Parathyroid adenoma (tissue), 2 donors: ENCODE measurements around the gene EIF5AL1.
"Not testable (repeated sequence)": the region's sequence is repeated elsewhere in the genome, so short reads cannot be mapped to it uniquely, and the experiment has no call there.

Experiments
- H2AFZ ChIP-seq: fragments of 300-600 bp; sonication (generic); one replicate; pipeline ENCODE4 v1.7.0; 2017; ENCODE audit warnings: antibody characterized with exemption, mild to moderate bottlenecking
- H3K27ac ChIP-seq: fragments of 300-600 bp; sonication (generic); one replicate; pipeline ENCODE4 v1.7.0; 2017
- H3K27me3 ChIP-seq: fragments of 300-600 bp; sonication (generic); one replicate; pipeline ENCODE4 v1.7.0; 2017; ENCODE audit warnings: low read length; ENCODE audit not compliant: control insufficient read depth, insufficient read depth
- H3K36me3 ChIP-seq: fragments of 300-600 bp; sonication (generic); one replicate; pipeline ENCODE4 v1.7.0; 2017; ENCODE audit warnings: low read length; ENCODE audit not compliant: control insufficient read depth, insufficient read depth
- H3K4me1 ChIP-seq: fragments of 300-600 bp; sonication (generic); one replicate; pipeline ENCODE4 v1.7.0; 2017; ENCODE audit warnings: control low read depth
- H3K4me2 ChIP-seq: fragments of 300-600 bp; sonication (generic); one replicate; pipeline ENCODE4 v1.7.0; 2017; ENCODE audit warnings: low read length
- H3K4me3 ChIP-seq: fragments of 300-600 bp; sonication (generic); one replicate; pipeline ENCODE4 v1.7.0; 2017; ENCODE audit warnings: low read depth, low read length
- H3K79me2 ChIP-seq: fragments of 300-600 bp; sonication (generic); one replicate; pipeline ENCODE4 v1.7.0; 2017; ENCODE audit warnings: control low read depth
- H3K9ac ChIP-seq: fragments of 300-600 bp; sonication (generic); one replicate; pipeline ENCODE4 v1.7.0; 2017; ENCODE audit warnings: mild to moderate bottlenecking
- H3K9me3 ChIP-seq: fragments of 300-600 bp; sonication (generic); one replicate; pipeline ENCODE4 v1.7.0; 2017; ENCODE audit warnings: low read length; ENCODE audit not compliant: control insufficient read depth
- TF ChIP-seq, protein P1 (sequence below): fragments of 300-600 bp; sonication (generic); IDR thresholded peaks from one replicate; pipeline ENCODE4 v1.7.0; 2017; ENCODE audit warnings: antibody characterized with exemption, mild to moderate bottlenecking
- donor health status: primary hyperparathyroidism.

The EIF5AL1 gene

GRCh38 chr10:79552143-79552542 lies 39.8 kb downstream of the EIF5AL1 start:
- no peaks in the 10 kb centered on the region for H3K27me3 ChIP-seq
- no peaks in the 10 kb centered on the region for H3K79me2 ChIP-seq
- TF ChIP-seq, protein P1, sequence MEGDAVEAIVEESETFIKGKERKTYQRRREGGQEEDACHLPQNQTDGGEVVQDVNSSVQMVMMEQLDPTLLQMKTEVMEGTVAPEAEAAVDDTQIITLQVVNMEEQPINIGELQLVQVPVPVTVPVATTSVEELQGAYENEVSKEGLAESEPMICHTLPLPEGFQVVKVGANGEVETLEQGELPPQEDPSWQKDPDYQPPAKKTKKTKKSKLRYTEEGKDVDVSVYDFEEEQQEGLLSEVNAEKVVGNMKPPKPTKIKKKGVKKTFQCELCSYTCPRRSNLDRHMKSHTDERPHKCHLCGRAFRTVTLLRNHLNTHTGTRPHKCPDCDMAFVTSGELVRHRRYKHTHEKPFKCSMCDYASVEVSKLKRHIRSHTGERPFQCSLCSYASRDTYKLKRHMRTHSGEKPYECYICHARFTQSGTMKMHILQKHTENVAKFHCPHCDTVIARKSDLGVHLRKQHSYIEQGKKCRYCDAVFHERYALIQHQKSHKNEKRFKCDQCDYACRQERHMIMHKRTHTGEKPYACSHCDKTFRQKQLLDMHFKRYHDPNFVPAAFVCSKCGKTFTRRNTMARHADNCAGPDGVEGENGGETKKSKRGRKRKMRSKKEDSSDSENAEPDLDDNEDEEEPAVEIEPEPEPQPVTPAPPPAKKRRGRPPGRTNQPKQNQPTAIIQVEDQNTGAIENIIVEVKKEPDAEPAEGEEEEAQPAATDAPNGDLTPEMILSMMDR, result no peak
- no peaks in the 10 kb centered on the region for H3K4me1 ChIP-seq
- H3K27ac ChIP-seq, result no peak overlapping the region
- H3K4me2 ChIP-seq, result no peak overlapping the region
- no peak overlapping the region for H3K9ac ChIP-seq
- no peak overlapping the region for H3K4me3 ChIP-seq
- H3K9me3 ChIP-seq, result no peaks in the 10 kb centered on the region
- no peaks in the 10 kb centered on the region for H3K36me3 ChIP-seq
- H2AFZ ChIP-seq, result no peak overlapping the region

DNA sequence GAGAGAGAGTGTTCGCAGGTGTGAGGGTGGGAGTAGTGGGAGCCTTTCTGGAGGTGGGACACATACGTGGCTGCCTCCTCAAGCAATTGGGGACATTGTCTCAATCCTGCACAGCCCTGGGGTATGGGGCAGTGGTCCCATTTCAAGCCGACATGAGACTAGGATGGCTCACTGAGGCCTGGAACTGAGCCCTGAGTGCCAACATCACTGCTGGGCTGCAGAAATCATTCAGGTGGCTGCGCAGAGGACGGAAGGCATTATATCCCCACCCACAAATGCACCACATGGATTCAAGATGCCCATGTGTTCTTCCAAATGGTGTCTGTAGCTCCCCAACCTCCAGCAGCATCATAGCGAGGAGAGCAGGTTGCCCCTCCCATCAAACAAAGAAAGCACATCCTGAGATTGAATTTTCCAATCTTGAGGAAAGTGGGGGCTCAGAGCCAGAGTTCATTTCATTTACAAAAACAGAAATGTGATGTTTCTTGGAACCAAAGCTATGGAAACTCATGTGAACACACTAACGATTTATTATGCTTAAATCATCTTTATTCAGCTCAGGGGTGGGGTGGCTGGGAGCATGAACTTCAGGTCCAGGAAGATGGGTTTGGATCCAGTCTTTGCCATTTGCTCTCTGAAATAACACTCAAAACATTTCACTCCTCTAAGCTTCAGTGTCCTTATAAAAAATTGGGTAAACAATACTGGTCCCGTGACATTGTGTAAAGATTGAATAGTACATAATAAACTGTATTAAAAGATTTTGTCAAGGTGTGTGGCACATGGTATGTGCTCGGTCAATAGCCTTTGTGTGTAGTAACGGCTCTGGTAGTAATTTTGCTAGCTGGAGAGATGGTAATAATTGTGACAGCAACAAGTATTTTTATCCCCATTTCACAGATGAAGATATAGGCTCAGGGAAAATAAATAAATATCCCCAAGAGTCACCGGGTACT lies 43.3 kb downstream of the EIF5AL1 start:
- Histone ChIP-seq H3K36me3 (no peaks in the 10 kb centered on the region), H2AFZ (no peak overlapping the region), H3K27me3 (no peaks in the 10 kb centered on the region), H3K9me3 (no peaks in the 10 kb centered on the region), H3K4me1 (no peaks in the 10 kb centered on the region), H3K79me2 (no peaks in the 10 kb centered on the region), H3K27ac (no peak overlapping the region), H3K9ac (no peak overlapping the region), H3K4me3 (no peak overlapping the region), H3K4me2 (no peak overlapping the region)
- TF ChIP-seq, protein P1, result no peak

DNA sequence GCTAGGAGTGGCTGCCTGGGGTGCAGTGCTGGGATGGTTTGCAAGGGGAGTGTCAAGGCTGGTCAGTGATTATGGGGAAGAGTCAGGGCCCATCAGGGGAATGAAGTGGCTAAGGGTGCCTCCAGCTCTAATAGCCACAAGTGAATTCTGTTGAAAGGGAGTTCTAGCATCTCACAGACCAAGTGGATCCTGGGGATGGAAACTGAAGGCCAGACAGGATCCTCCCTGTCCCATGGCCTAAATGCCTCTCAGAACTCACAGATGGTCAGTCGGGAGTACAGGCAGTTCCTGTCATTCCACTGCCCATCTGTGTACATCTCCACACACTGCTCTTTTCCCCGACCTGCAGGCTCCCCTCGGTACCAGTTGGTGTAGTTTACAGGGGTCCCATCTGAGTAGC lies 44.6 kb downstream of the EIF5AL1 start:
- H3K27ac ChIP-seq, H3K79me2 ChIP-seq, H3K4me1 ChIP-seq, H3K4me3 ChIP-seq, H3K9ac ChIP-seq, H3K9me3 ChIP-seq, H3K27me3 ChIP-seq, H3K36me3 ChIP-seq, H2AFZ ChIP-seq, H3K4me2 ChIP-seq: not testable (repeated sequence)

DNA sequence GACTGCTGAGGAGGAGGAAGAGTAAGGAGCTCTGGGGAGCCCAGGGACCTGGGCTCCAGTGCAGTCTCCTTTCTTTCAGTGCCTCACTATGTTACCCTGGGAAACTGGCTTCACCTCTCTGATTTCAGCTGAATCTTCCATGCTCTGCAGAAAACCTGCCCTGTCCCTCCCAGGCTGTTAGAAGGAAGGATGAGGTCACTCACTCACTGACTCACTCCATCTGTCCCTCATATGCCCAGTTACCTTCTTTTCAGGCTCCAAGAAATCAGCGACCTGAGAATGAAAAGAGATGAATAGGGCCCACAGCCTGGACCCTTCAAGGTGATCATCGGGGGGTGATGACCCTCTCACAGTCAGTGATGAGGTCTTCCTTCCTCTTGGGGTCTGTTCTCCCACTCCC lies 47.4 kb downstream of the EIF5AL1 start:
- Histone ChIP-seq H3K9me3 (no peaks in the 10 kb centered on the region), H2AFZ (no peak overlapping the region), H3K36me3 (no peaks in the 10 kb centered on the region), H3K79me2 (no peaks in the 10 kb centered on the region), H3K4me1 (peaks cover 2% of the 10 kb centered on the region), H3K27me3 (no peaks in the 10 kb centered on the region), H3K4me2 (no peak overlapping the region), H3K27ac (no peak overlapping the region), H3K4me3 (no peak overlapping the region), H3K9ac (no peak overlapping the region)
- TF ChIP-seq, protein P1, result no peak

- Histone ChIP-seq H3K36me3 (no peaks in the 10 kb centered on the region), H3K4me2 (no peak within 1 kb of the TSS), H3K9ac (no peak within 1 kb of the TSS), H3K4me1 (peaks cover 2% of the 10 kb centered on the region), H2AFZ (no peak within 1 kb of the TSS), H3K79me2 (no peaks in the 10 kb centered on the region), H3K4me3 (no peak within 1 kb of the TSS), H3K27ac (no peak within 1 kb of the TSS), H3K27me3 (no peaks in the 10 kb centered on the region), H3K9me3 (no peaks in the 10 kb centered on the region)
- TF ChIP-seq, protein P1, result no peak
These were observed 47.9 kb downstream of the EIF5AL1 start, which contains the start of gene SFTPA2 for GRCh38 chr10:79560160-79560709. TSS of gene SFTPA2 (minus strand) at chr10:79560407. CDS start at chr10:79559483, 924 bp downstream.
